HG02885 (cell line): ENCODE data around the gene USF3.

ENCODE experiments used
- ATAC-seq: cut with Tn5 transposase; IDR thresholded peaks from one replicate; pipeline ENCODE4 v1.9.1; 2021; ENCODE audit warnings: mild to moderate bottlenecking; ENCODE audit not compliant: unreplicated experiment, poor library complexity

Gene USF3, protein sequence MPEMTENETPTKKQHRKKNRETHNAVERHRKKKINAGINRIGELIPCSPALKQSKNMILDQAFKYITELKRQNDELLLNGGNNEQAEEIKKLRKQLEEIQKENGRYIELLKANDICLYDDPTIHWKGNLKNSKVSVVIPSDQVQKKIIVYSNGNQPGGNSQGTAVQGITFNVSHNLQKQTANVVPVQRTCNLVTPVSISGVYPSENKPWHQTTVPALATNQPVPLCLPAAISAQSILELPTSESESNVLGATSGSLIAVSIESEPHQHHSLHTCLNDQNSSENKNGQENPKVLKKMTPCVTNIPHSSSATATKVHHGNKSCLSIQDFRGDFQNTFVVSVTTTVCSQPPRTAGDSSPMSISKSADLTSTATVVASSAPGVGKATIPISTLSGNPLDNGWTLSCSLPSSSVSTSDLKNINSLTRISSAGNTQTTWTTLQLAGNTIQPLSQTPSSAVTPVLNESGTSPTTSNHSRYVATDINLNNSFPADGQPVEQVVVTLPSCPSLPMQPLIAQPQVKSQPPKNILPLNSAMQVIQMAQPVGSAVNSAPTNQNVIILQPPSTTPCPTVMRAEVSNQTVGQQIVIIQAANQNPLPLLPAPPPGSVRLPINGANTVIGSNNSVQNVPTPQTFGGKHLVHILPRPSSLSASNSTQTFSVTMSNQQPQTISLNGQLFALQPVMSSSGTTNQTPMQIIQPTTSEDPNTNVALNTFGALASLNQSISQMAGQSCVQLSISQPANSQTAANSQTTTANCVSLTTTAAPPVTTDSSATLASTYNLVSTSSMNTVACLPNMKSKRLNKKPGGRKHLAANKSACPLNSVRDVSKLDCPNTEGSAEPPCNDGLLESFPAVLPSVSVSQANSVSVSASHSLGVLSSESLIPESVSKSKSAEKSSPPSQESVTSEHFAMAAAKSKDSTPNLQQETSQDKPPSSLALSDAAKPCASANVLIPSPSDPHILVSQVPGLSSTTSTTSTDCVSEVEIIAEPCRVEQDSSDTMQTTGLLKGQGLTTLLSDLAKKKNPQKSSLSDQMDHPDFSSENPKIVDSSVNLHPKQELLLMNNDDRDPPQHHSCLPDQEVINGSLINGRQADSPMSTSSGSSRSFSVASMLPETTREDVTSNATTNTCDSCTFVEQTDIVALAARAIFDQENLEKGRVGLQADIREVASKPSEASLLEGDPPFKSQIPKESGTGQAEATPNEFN (N-terminal part only)

DNA sequence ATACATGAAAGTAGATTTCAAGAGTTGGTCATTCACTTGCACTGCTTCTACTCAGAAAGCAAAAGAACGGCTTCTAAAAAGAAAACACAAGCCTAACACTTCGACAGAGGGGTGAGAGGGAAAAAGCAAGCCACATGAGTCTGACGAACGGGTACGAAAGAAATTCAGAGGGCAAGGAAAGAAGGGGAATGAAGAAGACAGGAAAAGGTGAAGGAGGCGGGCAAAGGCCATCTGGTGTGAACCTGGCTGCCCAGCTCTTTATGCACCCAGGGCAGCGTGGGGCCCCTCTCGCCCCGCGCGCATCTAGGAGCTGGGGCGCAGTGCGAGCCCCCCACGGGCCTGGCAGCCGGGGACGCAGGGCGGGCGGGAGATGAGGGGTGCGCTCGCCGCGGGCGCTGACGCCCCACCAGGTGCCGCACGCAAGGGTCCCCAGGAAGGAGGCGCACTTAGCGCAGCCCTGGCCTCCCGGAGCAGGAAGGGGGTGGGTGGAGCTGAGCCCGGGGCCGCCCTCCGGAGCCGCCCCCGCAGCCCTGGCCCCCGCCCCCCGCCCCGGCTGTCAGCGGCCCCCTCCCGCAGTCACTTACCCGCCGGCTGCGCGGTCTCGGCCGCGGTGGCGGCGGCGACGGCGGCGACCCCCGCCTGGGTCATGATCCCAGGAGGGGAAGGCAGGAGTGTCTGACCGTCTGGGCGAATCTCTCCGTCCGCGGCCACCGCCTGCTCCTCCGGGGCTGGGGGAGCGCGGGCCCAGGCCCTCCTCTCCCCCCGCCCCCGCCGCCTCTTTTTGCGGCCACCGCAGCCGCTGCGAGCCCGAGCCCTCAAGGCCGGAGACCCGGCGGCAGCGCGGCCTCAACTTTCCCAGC lies at the start of gene USF3:
Gene USF3 (minus strand): TSS at position 857 of the 860 bp plus-strand sequence. CDS start 21,764 bp downstream, outside the sequence.
- ATAC-seq = peak; percentile 62

DNA sequence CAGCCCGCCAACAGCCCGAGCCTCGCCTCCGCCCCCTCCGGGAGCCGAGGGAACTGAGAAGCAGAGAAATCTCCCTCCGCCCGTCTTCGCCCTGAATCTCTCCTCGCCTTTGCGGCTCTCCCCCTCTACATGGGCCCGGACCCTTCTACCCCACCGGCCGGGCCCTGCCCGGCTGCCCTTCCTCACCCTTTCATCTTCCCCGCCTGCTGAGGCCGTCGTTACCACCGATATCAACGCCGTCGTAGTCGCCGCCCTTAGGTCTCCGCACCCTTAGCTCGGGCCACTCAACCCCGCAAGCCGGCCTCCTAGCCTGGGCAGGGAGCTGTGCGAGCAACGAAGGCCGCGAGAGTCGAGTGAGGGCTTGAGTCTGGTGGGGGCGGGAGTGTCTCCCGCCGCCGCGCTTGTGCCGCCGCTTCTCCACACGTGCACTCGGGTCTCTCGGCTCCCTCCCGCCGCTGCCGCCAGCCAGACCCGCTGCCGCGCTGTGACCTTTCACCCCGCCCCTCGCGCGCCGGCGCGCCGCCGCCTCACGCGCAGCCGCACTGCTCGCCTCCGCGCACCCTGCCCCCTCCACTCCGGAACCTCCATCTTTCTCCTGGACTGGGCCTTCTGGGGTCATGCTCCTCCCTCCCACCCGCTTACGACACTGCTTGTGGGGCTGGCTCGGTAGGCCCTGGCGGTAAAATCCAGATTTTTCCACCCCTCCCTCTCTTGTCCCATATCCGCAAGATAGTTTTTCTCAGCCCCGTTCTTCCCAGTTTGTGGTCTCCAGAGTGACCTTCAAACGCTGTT lies 49.5 kb upstream of the USF3 start, which contains the start of gene NAA50:
Gene NAA50 (minus strand): TSS at position 494 of the 792 bp plus-strand sequence. CDS start 300 bp downstream, at position 194.
- peak; percentile 52 for ATAC-seq

DNA sequence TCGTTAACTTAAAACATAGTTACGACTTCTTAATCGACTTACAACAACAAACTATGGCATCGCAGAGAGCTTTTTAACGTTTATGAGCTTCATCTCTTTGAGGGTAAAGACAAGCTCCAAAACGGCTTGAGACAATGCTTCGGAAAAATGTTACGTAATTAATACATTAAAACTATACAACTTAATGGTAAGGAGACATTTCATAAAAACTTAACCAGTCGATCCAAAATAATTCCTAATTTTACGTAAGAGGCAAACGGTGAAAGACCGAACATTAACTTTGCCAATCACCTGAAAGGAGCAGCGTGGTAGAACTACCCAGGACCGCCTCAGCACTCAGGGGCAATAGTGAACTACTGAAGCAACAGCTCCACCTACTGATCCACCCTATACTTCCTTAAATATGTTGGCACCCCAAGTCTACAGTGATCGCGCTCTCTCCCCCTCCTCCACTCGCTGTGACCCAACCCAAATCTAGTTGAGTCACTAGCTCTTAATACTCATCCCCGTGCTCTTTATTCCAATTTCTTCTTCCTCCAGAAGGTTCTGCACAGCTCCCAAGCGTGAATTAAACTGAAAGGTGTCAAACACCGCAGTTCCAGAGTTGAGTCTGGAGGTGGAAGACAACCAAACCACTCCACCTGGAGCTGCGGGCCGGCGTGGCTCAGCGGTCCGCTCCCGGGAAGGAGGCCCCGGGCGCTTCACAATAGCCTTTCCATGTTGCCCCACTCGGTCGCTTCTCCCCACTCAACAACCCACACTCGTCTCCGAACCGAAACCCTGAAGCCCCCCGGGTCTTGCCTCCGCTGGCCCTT lies 48.7 kb upstream of the USF3 start:
- peak; percentile 59 for ATAC-seq

DNA sequence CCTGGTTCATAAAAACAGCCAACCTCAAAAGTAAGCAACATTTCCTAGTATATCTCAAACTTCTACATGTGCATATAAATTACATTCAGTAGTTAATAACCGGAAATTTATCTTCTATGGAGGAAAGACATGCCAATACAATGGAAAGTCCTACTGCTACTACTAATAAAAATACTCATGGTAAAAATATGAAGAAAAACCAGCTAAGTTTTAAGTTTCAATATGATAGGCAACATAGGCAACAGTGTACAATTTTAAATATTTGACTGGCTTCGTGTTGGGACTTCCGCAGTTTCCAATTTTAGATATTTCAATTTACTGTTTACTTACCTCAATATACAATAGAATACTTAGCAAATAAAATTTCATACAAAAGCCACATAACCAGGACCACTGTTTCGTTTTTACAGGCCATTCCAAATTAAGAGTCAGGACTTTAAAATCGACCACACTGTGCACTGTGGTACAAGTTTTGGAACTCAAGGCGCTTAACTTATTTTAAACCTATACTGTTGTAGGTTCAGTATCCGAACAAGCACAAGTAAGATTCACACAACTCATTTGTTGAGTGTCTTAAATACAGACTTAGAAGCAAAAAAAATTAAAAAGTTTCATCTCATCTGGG lies 46.7 kb upstream of the USF3 start:
- peak; percentile 12 for ATAC-seq

DNA sequence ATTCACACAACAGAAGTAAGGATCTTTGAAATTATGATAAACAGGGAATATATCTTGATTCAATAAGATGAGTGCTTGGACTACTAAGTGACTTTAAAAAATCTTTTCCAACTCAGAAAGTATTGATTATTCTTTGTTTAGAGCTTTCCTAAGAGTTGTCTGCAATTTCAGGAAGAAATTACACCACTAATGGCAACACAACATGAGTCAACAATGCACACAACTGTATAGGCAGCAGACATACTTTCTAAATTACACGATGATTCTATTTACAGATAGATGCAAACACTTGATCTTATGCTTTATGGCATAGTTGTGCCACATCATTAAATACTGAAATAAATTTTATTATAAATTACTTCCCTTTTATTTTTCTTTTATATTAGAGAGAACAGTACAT lies 45.2 kb upstream of the USF3 start:
- no peak for ATAC-seq

DNA sequence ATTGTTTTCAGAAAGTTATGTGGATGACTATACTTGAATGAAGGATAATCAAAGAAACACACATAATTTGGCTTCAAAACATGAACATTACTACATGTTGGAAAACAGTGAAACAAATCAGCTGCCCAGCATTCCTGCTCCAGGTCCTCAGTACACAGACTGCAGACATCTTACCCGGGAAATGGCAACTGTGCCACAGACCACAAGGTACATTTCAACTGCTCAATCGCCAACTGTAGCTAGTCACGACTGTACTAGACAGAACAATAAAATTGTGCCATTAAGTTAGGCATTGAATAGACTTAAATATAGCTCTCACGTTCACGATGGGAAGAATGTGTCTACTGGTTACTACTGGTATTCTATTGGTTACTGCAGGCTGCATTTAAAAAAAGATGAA lies 44.6 kb upstream of the USF3 start:
- no peak for ATAC-seq

DNA sequence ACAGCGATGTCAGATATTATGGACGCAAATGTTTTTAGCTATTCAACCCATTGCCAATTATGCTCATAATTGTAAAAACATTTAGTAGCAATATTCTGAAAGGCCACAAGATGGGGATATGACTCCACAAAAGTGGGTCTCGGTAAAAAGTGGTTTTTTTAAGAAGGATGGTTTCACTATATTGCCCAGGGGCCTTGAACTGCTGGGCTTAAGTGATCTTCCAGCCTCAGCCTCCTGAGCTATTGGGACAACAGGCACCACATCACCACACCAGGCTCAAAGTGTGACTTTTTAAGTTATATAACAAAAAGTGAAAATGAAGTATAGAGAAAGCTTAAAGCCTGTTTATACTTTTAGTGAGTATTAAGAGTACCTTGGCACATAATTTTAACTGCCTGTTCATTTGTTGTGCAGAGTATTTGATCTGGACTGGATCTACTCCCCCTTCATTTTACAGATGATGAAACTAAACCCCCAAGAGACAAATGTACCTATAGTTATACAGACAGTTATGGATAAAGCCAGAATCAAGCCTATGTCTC lies 40.2 kb upstream of the USF3 start:
- peak; percentile 71 for ATAC-seq

DNA sequence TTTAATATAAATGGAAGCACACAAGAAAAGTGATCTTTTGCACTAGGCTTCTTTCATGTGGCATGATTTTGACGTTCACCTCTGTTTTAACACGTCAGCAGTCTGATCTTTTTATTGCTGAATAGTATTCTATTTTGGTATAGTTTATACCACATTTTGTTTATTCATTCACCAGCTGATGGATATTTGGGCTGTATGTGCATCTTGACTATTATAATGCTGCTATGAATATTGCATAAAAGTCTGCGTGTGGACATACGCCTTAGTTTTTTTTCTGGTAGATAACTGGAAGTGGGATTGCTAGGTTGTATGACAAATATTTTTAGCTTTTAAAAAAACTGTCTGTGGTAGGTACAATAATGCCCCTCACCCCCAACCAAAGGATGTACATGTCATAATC lies 35.3 kb upstream of the USF3 start:
- ATAC-seq = no peak

DNA sequence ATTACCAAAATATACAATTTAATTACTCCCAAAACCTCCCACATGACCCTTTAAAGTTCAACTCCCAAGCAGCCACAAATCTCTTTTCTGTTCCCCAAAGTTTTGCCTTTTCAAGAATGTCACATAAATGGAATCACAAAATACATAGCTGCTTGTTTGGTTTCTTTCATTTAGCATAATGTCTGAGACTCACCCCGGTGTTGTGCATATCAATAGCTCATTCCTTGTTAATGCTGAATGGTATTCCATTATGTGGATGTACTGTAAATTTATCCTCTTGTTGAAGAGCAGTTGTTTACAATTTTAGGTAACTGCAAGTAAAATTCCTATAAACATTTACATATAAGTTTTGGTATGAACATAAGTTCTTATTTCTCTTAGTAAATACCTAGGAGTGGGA lies 34.1 kb upstream of the USF3 start:
- no peak for ATAC-seq

DNA sequence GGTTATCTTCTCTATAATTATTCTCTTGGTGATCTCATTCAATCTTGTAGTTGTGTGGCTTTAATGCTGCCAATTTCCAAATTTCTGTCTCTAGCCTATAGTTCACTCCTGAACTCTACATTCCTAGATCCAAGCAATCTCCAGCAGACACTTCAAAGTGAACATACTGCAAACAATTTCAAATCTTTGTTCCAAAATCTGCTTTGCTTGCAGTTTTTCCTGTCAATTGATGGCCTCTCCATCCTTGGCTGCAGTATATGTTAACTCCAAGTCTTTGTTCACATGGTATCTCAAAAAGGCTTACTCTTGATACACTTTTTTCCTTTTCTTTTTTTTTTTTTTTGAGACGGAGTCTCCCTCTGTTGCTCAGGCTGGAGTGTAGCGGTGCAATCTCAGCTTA lies 32.2 kb upstream of the USF3 start:
- no peak for ATAC-seq

DNA sequence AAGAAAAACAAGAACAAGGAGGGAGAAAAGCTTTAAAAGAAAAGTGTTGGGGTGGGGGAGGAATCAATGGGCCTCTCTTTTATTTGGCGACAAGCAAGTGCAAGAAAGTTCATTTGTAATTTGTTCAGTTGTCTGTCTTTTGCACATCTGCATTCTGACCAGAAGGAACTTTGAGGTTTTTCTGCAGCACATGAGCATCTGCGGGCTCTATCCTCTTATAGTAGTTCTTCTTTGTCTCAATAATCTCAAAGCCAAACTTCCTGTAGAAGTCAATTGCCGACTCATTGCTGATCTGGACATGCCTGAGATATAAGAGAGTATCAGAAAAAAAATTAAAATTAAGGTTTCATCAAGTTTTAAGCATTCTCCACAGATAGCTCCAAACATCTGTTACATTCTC lies 25.2 kb upstream of the USF3 start:
- no peak for ATAC-seq

DNA sequence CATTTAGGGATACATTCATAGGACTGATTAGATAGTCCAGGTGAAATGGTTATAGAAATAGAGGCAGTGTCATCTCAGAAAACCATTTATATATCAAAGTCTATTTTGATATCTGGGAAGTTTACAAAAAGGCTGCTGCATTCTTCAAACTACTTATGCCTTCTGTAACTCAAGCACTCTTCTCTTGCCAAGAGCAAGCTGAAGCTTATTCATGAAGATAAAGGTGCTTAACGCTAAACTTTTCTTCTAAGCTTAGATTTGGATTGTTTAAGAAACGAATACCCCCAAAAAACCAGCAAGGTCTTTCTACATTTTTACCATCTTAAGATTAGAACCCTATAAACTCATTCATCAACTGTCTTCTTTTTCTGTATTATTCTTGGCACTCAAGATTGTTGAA lies 23.3 kb upstream of the USF3 start:
- no peak for ATAC-seq

DNA sequence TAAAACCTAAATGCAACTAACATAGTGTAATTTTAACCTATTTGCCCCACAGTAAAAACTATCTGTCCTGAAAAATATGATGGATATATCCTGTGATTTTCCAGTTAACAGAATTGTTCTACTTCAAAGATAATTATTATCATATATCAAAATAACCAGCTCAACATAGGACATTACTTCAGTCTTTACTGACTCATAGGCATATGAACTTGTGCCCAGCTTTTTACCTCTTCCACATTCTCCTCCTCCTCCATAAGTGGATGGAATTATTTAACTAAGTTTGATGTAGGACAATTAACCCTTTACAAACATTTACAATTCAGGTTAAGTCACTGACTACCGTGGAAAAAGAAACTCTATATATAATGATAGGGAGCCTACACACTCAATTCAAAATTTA lies 22.9 kb upstream of the USF3 start:
- no peak for ATAC-seq

DNA sequence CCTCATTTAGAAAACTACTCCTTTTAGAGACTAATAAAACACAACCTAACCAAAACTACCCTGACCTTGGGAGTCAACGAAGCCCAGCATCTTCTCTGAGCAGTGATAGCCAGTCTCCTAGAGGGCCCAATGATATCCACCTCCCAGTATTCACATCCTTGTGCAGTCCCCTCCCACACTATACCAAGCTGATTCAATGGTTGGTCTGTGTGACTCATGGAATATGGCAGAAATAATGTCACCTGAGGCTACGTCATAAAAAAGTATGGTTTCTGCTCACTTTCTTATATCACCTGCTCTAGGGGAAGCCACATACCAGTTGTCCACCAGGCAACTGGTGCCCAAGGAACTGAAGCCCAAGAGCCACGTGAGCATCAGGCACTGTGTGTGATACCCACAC lies 21.4 kb upstream of the USF3 start:
- no peak for ATAC-seq

DNA sequence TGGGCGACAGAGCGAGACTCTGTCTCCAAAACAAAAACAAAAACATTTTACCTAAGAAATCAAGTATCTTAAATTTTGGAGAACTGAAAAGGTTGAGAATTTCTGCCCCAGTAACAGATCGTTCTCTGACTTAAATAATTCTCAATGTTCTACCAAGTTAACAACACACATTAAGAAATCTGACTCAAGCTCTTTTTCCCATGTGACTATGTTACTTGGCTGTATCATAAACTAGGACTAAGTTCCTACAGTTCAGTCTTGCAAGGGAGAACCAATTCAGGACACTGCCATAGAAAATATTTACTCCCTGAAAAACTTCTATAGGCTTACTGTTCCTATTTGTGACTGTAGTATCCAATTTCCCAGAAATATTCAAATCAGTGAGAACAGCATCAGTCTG lies 20.9 kb upstream of the USF3 start:
- ATAC-seq = no peak

DNA sequence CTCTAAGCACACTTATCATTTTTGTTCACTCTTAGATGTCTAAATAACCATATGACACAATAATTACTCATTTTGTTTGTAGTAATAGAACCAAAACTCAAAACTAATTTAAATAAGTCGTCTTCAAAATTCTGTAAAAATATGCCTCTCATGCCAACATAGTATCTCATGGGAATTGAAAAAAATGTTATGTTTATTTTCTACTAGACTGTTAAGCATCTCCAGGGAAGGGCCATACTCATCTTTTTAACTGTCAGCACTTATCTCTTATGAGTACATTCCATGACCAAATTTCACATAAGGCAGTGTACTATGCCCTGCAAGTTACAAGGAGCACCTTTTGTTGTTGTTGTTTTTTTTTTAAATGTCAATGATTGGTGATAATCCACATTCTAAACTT lies 18.3 kb upstream of the USF3 start:
- ATAC-seq = no peak

DNA sequence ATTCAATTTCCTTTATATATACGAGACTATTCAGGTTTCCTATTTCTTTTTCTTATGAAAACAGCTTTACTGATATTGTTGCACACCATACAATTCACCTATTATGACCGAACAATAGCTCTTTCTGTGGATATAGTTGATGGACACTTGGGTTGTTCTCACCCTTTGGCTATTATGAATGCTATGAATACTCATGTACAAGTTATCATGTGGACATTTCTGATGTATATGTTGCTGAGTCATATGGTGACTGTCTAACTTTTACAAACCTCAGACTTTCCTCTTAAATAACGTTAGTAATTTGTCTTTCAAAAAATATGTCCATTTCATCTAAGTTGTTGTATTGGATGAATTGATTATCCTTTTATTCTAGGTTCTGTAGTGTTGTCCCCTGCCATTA lies 15.7 kb upstream of the USF3 start:
- ATAC-seq = no peak
